NB4 (cell line): Measurements from ENCODE around the gene PRDM1.

Experiments used
- DNase-seq: peaks from one replicate; pipeline ENCODE4 v3.0.0; 2010; ENCODE audit warnings: low read depth
- H3K4me3 ChIP-seq: one replicate; pipeline ENCODE4 v1.5.1; 2011; ENCODE audit warnings: mild to moderate bottlenecking, low read depth, low read length, moderate library complexity
- MYC ChIP-seq: IDR thresholded peaks from 2 replicates; pipeline ENCODE4 v1.6.1; 2011; ENCODE audit warnings: low read depth, low read length
- POLR2A ChIP-seq: IDR thresholded peaks from 2 replicates; pipeline ENCODE4 v1.6.1; 2011; ENCODE audit warnings: mild to moderate bottlenecking; ENCODE audit not compliant: insufficient read length; ENCODE audit errors: extremely low read depth
- TF ChIP-seq, protein P1 (sequence below): IDR thresholded peaks from 2 replicates; pipeline ENCODE4 v1.6.1; 2011; ENCODE audit warnings: low read depth, low read length
- TF ChIP-seq, protein P2 (sequence below): IDR thresholded peaks from one replicate; pipeline ENCODE4 v1.5.1; 2012; ENCODE audit warnings: low read depth, low read length

Gene PRDM1

DNA sequence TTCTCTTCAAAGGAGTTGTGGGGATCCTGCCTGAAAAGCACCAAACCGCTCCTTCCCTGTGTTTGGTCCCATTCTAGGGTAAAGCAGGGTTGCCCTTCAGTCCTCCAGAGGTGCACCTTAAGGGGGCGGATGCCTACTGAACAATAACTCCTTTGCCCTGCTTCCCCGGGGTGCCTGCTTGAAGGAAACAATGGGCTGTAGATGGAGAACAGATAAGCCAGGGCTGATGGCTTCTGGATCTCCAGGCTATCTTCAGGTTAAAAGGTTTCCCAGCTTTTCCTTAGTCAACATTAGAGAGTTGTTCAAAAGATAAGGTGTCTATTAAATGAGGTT, 5.4 kb upstream of the PRDM1 start:
- no peak for DNase-seq
- no peak overlapping the region for H3K4me3 ChIP-seq
- TF ChIP-seq, protein P1, sequence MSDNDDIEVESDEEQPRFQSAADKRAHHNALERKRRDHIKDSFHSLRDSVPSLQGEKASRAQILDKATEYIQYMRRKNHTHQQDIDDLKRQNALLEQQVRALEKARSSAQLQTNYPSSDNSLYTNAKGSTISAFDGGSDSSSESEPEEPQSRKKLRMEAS = no peak
- TF ChIP-seq MYC (no peak), POLR2A (no peak)
- TF ChIP-seq, protein P2, sequence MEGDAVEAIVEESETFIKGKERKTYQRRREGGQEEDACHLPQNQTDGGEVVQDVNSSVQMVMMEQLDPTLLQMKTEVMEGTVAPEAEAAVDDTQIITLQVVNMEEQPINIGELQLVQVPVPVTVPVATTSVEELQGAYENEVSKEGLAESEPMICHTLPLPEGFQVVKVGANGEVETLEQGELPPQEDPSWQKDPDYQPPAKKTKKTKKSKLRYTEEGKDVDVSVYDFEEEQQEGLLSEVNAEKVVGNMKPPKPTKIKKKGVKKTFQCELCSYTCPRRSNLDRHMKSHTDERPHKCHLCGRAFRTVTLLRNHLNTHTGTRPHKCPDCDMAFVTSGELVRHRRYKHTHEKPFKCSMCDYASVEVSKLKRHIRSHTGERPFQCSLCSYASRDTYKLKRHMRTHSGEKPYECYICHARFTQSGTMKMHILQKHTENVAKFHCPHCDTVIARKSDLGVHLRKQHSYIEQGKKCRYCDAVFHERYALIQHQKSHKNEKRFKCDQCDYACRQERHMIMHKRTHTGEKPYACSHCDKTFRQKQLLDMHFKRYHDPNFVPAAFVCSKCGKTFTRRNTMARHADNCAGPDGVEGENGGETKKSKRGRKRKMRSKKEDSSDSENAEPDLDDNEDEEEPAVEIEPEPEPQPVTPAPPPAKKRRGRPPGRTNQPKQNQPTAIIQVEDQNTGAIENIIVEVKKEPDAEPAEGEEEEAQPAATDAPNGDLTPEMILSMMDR = no peak

DNA sequence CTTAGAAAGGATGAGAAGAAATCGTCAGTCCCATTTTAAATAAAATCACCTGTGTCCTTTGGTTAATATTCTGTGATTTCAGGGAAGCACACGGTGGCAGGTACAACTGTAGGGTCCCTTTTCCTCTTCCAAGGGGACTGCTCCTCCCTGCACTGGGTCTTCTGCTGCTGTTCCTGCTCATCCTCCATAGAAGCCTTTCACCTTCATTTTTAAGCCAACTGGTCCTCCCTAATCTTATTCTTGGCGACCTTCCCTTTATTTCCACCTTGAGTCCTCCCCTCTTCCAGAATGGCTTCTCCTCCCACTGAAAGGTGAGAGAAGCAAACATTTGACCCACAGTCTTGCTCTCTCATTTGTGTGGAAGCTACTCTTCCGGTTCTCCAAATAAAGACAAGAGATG, 4.4 kb upstream of the PRDM1 start:
- no peak for TF ChIP-seq MYC
- TF ChIP-seq, protein P2 = no peak
- H3K4me3 ChIP-seq = no peak overlapping the region
- no peak for DNase-seq

DNA sequence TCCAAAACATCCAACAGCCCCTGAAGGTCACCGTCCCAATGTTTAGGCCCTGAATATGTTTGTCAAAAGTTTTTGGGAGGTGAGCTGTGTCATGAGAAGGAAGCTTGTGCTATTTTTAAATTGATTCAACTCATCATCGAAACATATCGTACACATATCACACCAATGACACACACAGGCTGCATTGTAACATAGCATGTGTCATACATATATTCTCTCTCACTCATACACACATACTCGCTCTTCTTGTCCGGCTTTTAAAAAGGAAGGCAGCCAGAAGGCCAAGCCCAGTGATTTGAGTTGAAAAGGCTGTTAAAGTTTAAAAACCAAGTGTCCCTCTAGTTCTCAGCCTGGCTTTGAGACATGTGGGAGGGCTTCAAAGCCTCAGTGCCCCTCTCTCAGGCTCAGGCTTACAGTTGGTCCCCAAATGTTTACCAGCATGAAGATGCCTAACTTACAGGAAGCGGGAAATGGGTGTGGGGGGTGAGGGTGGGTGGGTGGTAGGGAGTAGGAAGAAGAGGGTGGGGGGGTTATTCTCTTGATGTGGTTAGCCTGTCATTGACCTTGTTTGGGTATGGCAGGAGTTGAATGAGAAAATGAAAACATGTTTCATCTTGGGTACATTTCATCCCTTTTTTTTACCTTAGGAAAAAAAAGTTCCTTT, 3.3 kb upstream of the PRDM1 start:
- no peak overlapping the region for H3K4me3 ChIP-seq
- no peak for DNase-seq
- TF ChIP-seq, protein P1 = no peak
- TF ChIP-seq, protein P2 = no peak
- TF ChIP-seq MYC (no peak), POLR2A (no peak)

DNA sequence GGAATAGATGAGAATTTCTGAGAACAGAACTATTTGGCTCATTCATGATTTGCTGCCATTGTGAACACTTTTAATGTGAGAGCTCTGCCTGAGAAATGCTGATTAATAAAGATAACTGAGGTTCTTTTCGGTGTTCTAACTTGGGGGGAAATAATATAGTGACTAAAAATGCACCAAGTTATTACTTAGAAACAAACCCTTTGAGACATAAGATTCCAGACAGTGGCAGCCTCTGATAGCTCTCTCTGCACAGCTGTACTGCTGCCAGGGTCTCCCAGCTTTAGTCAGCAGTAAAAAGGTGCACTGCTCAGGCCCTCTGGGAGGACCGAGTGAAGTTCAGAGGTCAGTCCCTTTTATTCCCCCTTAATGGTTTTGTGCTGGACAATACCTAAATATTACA, 2.5 kb upstream of the PRDM1 start:
- no peak overlapping the region for H3K4me3 ChIP-seq
- no peak for DNase-seq
- TF ChIP-seq MYC = no peak
- TF ChIP-seq, protein P1 = no peak
- TF ChIP-seq POLR2A = no peak
- TF ChIP-seq, protein P2 = no peak

DNA sequence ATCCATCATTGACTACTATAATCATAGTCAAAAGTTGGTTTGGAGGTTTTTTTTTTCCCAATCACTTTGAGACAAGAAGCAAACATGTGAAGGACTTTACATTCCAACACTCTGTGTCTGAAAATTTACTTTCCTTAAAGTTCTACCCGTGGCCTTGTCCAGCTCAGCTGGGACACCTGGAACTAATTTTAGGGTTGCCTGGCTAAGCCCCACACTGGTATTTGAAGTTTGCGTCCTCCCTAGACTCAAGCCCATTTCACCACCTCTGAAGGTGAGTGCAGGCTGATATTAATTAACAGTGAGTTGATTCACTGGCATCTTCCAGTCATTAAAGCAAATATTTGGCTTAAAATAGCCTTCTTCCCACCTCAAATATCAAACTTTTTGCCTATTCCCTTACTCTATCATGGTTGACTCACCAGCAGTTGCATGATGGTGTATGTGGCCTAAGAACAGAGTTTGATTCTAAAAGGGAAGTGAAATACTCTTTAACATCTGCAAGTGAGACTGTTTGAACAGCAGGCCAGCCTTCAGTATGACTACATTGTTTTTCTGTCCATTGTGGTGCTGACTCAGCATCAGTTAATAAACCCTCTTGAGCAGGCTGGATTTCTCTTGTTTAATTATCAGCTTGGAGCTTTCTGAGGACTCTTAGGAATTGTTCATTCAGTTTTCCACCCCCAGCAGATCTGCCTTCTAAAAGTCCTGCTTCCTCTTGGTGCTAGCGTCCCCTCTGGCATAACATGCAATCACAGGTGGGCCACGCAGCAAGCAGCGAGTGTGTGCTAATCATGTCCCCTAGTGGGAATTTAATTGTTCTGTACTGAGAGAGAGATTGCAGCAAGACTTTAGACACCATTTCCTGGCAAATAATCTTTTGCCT, 1.8 kb upstream of the PRDM1 start:
- TF ChIP-seq, protein P1 = no peak; the same call in 1 of the 2 replicates
- TF ChIP-seq, protein P2 = peak; percentile 87
- peak overlapping the region; percentile 12 for H3K4me3 ChIP-seq
- DNase-seq = peak; percentile 90
